K562 (cell line): ENCODE measurements around the gene CISD3. TPM values are rescaled to one million over a fixed set of nuclear protein-coding genes. Genes with fewer than 3 reads are reported as not detected.

Source experiments
- CBX3 ChIP-seq, 2 experiments: IDR thresholded peaks; 1 replicate in 1 of 2; 2 replicates in 1 of 2; pipeline ENCODE4 v1.6.1; 2012; ENCODE audit warnings: inconsistent platforms in 2 of 2, low read length in 2 of 2, borderline replicate concordance in 1 of 2, control low read depth in 1 of 2
- CC2D1A ChIP-seq: fragments of 450-650 bp; IDR thresholded peaks from 2 replicates; pipeline ENCODE4 v1.6.1; 2017; ENCODE audit warnings: mild to moderate bottlenecking
- FOXK1 ChIP-seq: sonication (generic); formaldehyde crosslinking; IDR thresholded peaks from 2 replicates; pipeline ENCODE4 v1.8.0; 2022; ENCODE audit warnings: missing genetic modification reagents, mild to moderate bottlenecking, borderline replicate concordance
- GATA2 ChIP-seq: sonication (generic); formaldehyde crosslinking; IDR thresholded peaks from 2 replicates; pipeline ENCODE4 v1.4.0; 2020; ENCODE audit warnings: mild to moderate bottlenecking, missing genetic modification reagents
- PCBP1 ChIP-seq: fragments of 200-400 bp; formaldehyde crosslinking; IDR thresholded peaks from 2 replicates; pipeline ENCODE4 v1.6.1; 2018; ENCODE audit warnings: mild to moderate bottlenecking, low read depth, low read length; ENCODE audit not compliant: poor library complexity, severe bottlenecking
- PHF21A ChIP-seq: fragments of 450-650 bp; IDR thresholded peaks from 2 replicates; pipeline ENCODE4 v1.6.1; 2017; ENCODE audit warnings: low read depth, borderline replicate concordance
- REST ChIP-seq, 2 experiments: fragments of 450-650 bp; formaldehyde crosslinking in 1 of 2; IDR thresholded peaks; 2 replicates each; pipeline versions ENCODE4 v1.4.0 to v1.6.1; 2014 to 2020; ENCODE audit warnings: mild to moderate bottlenecking in 2 of 2, borderline replicate concordance in 1 of 2, low read depth in 1 of 2
- RFX1 ChIP-seq: fragments of 450-650 bp; IDR thresholded peaks from 2 replicates; pipeline ENCODE4 v1.6.1; 2016; ENCODE audit warnings: mild to moderate bottlenecking, moderate library complexity
- RNF219 ChIP-seq: fragments of 250-450 bp; sonication (Bioruptor Pico); IDR thresholded peaks from 2 replicates; pipeline ENCODE4 v1.5.0; 2022; ENCODE audit warnings: mild to moderate bottlenecking
- SPI1 ChIP-seq: IDR thresholded peaks from 2 replicates; pipeline ENCODE4 v1.6.1; 2011; ENCODE audit warnings: low read depth, low read length, control low read depth, borderline replicate concordance
- SRSF1 ChIP-seq: fragments of 200-400 bp; formaldehyde crosslinking; IDR thresholded peaks from 2 replicates; pipeline ENCODE4 v1.6.1; 2017; ENCODE audit warnings: mild to moderate bottlenecking, low read depth, low read length, moderate library complexity
- TARDBP ChIP-seq: fragments of 450-650 bp; IDR thresholded peaks from 2 replicates; pipeline ENCODE4 v1.6.1; 2016
- THRAP3 ChIP-seq: fragments of 450-650 bp; IDR thresholded peaks from 2 replicates; pipeline ENCODE4 v1.6.1; 2016; ENCODE audit warnings: mild to moderate bottlenecking, inconsistent platforms, borderline replicate concordance
- XRCC5 ChIP-seq: fragments of 200-400 bp; formaldehyde crosslinking; IDR thresholded peaks from 2 replicates; pipeline ENCODE4 v1.6.1; 2017; ENCODE audit warnings: low read depth, mild to moderate bottlenecking, low read length
- ZNF766 ChIP-seq: fragments of 200-800 bp; sonication (Bioruptor generic); conservative IDR thresholded peaks from 2 replicates; pipeline ENCODE4 v1.6.1; 2016; ENCODE audit warnings: missing genetic modification characterization, missing compliant biosample characterization
- polyA plus RNA-seq, 8 experiments: library from polyadenylated mRNA; depleted of rRNA in 4 of 8; stranded (reverse) in 5 of 8; unstranded in 3 of 8; fragments of >200 nt; fragmentation: Nextera tagmentation in 2 of 8; fragmentation: Illumina TruSeq in 1 of 8; extraction: Ambion mirVana in 2 of 8; extraction: Trizol in 1 of 8; gene quantifications; 2 replicates each; pipeline versions ENCODE4 v1.2.1 to v1.2.3, GENCODE V29; 2011 to 2014; ENCODE audit warnings: inconsistent platforms in 1 of 8, missing spikeins in 1 of 8
- total RNA-seq, 7 experiments: library from RNA; depleted of rRNA in 6 of 7; stranded (reverse); fragments of >200 nt in 6 of 7; fragmentation: Illumina TruSeq in 2 of 7; extraction: Trizol in 2 of 7; gene quantifications; 2 replicates each; pipeline versions ENCODE4 v1.2.1 to v1.2.3, GENCODE V29; 2011 to 2021; ENCODE audit warnings: low replicate concordance in 1 of 7

CISD3 gene
- total and polyA plus RNA-seq, 9 of the 15 experiments (the other 6 are each of a cell fraction or from before 2014, with no cell fraction given): 5.0 to 60.7 (median 15.7) TPM

- TF ChIP-seq CC2D1A (no peak), REST (IDR thresholded peaks at IDR 0.05; ENCODE audit: borderline replicate concordance) (no peak), REST (CRISPR knock-in tag; IDR thresholded peaks at IDR 0.05; ENCODE audit: low read depth) (no peak), RFX1 (no peak), PHF21A (no peak), ZNF766 (CRISPR knock-in tag) (no peak), PCBP1 (peak; percentile 55), GATA2 (no peak), XRCC5 (no peak), SRSF1 (no peak), FOXK1 (no peak), TARDBP (no peak), RNF219 (CRISPR knock-in tag) (no peak), THRAP3 (no peak), CBX3 (IDR thresholded peaks at IDR 0.05; ENCODE audit: borderline replicate concordance in 1 of 2, low read length in 2 of 2) (no peak; a peak in 1 of 3 replicates), SPI1 (peak; percentile 94)
These were observed 19.3 kb downstream of the CISD3 start (continued) for GRCh38 chr17:38749223-38750043.
